ENCODE results near the gene ANLN.

Gene ANLN

GRCh38 chr7:36407636-36408550 is 18.2 kb downstream of the ANLN start:
- DNase-seq (ENCODE audit: low read depth in 2 of 2, low spot score in 1 of 2): no peak

- no peak for DNase-seq (ENCODE audit: low read depth in 2 of 2, low spot score in 1 of 2)
Measured at GRCh38 chr7:36408589-36408988, 18.9 kb downstream of the ANLN start.

- DNase-seq (ENCODE audit: low read depth in 2 of 2, low spot score in 1 of 2): no peak
Measured at GRCh38 chr7:36409180-36409579, 19.5 kb downstream of the ANLN start.

- no peak for DNase-seq (ENCODE audit: low read depth in 2 of 2, low spot score in 1 of 2)
Measured at GRCh38 chr7:36415144-36415543, 25.5 kb downstream of the ANLN start.

GRCh38 chr7:36416251-36416650 is 26.6 kb downstream of the ANLN start:
- DNase-seq (ENCODE audit: low read depth in 2 of 2, low spot score in 1 of 2): no peak

GRCh38 chr7:36420307-36420706 is 30.6 kb downstream of the ANLN start:
- no peak for DNase-seq (ENCODE audit: low read depth in 2 of 2, low spot score in 1 of 2)

GRCh38 chr7:36422072-36422471 is 32.4 kb downstream of the ANLN start:
- DNase-seq (ENCODE audit: low read depth in 2 of 2, low spot score in 1 of 2): no peak

- DNase-seq (ENCODE audit: low read depth in 2 of 2, low spot score in 1 of 2): no peak
Measured at GRCh38 chr7:36423633-36424032, 34.0 kb downstream of the ANLN start.

GRCh38 chr7:36430186-36430585 is 40.5 kb downstream of the ANLN start:
- DNase-seq (ENCODE audit: low read depth in 2 of 2, low spot score in 1 of 2): no peak

- DNase-seq (ENCODE audit: low read depth in 2 of 2, low spot score in 1 of 2): no peak
Measured at GRCh38 chr7:36430881-36431280, 41.2 kb downstream of the ANLN start.

GRCh38 chr7:36438211-36438610 is 48.5 kb downstream of the ANLN start:
- DNase-seq (ENCODE audit: low read depth in 2 of 2, low spot score in 1 of 2): no peak

- DNase-seq (ENCODE audit: low read depth in 2 of 2, low spot score in 1 of 2): no peak
Measured at GRCh38 chr7:36439624-36440023, 50.0 kb downstream of the ANLN start.

GRCh38 chr7:36440880-36441279 is 51.2 kb downstream of the ANLN start:
- no peak for DNase-seq (ENCODE audit: low read depth in 2 of 2, low spot score in 1 of 2)

- DNase-seq (ENCODE audit: low read depth in 2 of 2, low spot score in 1 of 2): no peak
Measured at GRCh38 chr7:36441344-36442022, 51.8 kb downstream of the ANLN start.

GRCh38 chr7:36448781-36449379 is 59.2 kb downstream of the ANLN start:
- DNase-seq (ENCODE audit: low read depth in 2 of 2, low spot score in 1 of 2): no peak

GRCh38 chr7:36449685-36450084 is 60.0 kb downstream of the ANLN start:
- DNase-seq (ENCODE audit: low read depth in 2 of 2, low spot score in 1 of 2): no peak

- DNase-seq (ENCODE audit: low read depth in 2 of 2, low spot score in 1 of 2): no peak
Measured at GRCh38 chr7:36453769-36454168, 64.1 kb downstream of the ANLN start.

- DNase-seq (ENCODE audit: low read depth in 2 of 2, low spot score in 1 of 2): no peak
Measured at GRCh38 chr7:36455646-36456045, 66.0 kb downstream of the ANLN start.

GRCh38 chr7:36456138-36456537 is 66.5 kb downstream of the ANLN start:
- DNase-seq (ENCODE audit: low read depth in 2 of 2, low spot score in 1 of 2): no peak

GRCh38 chr7:36456548-36456947 is 66.9 kb downstream of the ANLN start:
- DNase-seq (ENCODE audit: low read depth in 2 of 2, low spot score in 1 of 2): no peak

GRCh38 chr7:36459236-36459960 is 69.7 kb downstream of the ANLN start:
- DNase-seq (ENCODE audit: low read depth in 2 of 2, low spot score in 1 of 2): no peak

Measured in stimulated activated CD8-positive, alpha-beta memory T cell treated with anti-CD3 and anti-CD28 coated beads, Interleukin-4, amount 100 ng/mL, for 4 hours (primary cell).